Vagina (tissue), 2 donors: ENCODE measurements around the gene RASSF8.

Source experiments
- POLR2A ChIP-seq, 2 donors: fragments of 450-650 bp; IDR thresholded peaks; one replicate each; pipeline ENCODE4 v1.6.1; 2017; ENCODE audit warnings: antibody characterized with exemption in 2 of 2, mild to moderate bottlenecking in 2 of 2, moderate library complexity in 2 of 2
- POLR2AphosphoS5 ChIP-seq, 2 donors: sonication (generic); formaldehyde crosslinking; IDR thresholded peaks; one replicate each; pipeline ENCODE4 v1.9.0; 2017; ENCODE audit warnings: antibody characterized with exemption in 2 of 2, mild to moderate bottlenecking in 2 of 2, low read depth in 1 of 2; ENCODE audit not compliant: insufficient read depth in 1 of 2
- TF ChIP-seq, protein P1 (sequence below), 3 experiments: fragments of 450-650 bp in 2 of 3; fragments of 200-600 bp in 1 of 3; sonication (generic) in 1 of 3; IDR thresholded peaks; one replicate each; pipeline ENCODE4 v1.5.1; 2017 to 2019; ENCODE audit warnings: antibody characterized with exemption in 3 of 3, mild to moderate bottlenecking in 2 of 3, moderate library complexity in 2 of 3

DNA sequence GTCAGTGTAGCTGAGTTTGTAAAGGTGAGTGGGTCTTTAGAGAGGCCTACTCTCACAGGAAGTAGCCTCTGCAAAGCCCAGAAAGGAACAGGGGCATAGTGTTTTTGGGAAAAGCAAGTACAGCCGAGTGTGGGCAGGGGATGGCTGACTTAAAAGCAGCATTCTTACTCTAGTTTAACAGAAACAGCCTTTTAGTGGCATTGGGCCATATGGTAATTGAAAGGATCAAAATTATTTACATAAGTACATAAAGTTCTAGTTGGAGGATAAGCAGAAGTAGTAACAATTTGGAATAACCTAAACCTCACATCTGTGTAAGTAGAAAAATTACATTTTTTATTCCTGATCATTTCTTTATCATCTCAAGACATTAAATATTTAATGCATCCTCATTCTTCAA is 49.1 kb downstream of the RASSF8 start:
- TF ChIP-seq POLR2AphosphoS5 (IDR thresholded peaks at IDR 0.05; ENCODE audit: insufficient read depth in 1 of 2, low read depth in 1 of 2), result no peak
- TF ChIP-seq, protein P1, sequence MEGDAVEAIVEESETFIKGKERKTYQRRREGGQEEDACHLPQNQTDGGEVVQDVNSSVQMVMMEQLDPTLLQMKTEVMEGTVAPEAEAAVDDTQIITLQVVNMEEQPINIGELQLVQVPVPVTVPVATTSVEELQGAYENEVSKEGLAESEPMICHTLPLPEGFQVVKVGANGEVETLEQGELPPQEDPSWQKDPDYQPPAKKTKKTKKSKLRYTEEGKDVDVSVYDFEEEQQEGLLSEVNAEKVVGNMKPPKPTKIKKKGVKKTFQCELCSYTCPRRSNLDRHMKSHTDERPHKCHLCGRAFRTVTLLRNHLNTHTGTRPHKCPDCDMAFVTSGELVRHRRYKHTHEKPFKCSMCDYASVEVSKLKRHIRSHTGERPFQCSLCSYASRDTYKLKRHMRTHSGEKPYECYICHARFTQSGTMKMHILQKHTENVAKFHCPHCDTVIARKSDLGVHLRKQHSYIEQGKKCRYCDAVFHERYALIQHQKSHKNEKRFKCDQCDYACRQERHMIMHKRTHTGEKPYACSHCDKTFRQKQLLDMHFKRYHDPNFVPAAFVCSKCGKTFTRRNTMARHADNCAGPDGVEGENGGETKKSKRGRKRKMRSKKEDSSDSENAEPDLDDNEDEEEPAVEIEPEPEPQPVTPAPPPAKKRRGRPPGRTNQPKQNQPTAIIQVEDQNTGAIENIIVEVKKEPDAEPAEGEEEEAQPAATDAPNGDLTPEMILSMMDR (IDR thresholded peaks at IDR 0.05), result no peak
- TF ChIP-seq POLR2A (IDR thresholded peaks at IDR 0.05), result no peak
